ENCODE data around the gene MUC4.

MUC4 gene

GRCh38 chr3:195761567-195762248 is 50.0 kb downstream of the MUC4 start:
- H3K9me3 Mint-ChIP-seq = no peaks in the 10 kb centered on the region
- no peaks in the 10 kb centered on the region for H3K36me3 Mint-ChIP-seq (ENCODE audit: low read depth)
- peaks cover 4% of the 10 kb centered on the region for H3K4me1 Mint-ChIP-seq (ENCODE audit: low read depth)
- H3K27me3 Mint-ChIP-seq (ENCODE audit: low read depth) = peaks cover 41% of the 10 kb centered on the region
- no peak overlapping the region for H3K4me3 Mint-ChIP-seq
- no peak for DNase-seq (ENCODE audit: low spot score)
- no peak overlapping the region for H3K27ac Mint-ChIP-seq

GRCh38 chr3:195761123-195761566 is 50.6 kb downstream of the MUC4 start:
- H3K36me3 Mint-ChIP-seq (ENCODE audit: low read depth) = no peaks in the 10 kb centered on the region
- no peak overlapping the region for H3K4me3 Mint-ChIP-seq
- DNase-seq (ENCODE audit: low spot score) = no peak
- H3K27ac Mint-ChIP-seq = no peak overlapping the region
- H3K4me1 Mint-ChIP-seq (ENCODE audit: low read depth) = peaks cover 7% of the 10 kb centered on the region
- peaks cover 41% of the 10 kb centered on the region for H3K27me3 Mint-ChIP-seq (ENCODE audit: low read depth)
- no peaks in the 10 kb centered on the region for H3K9me3 Mint-ChIP-seq

GRCh38 chr3:195760345-195761122 is 51.2 kb downstream of the MUC4 start:
- no peak for DNase-seq (ENCODE audit: low spot score)
- H3K27ac Mint-ChIP-seq = no peak overlapping the region
- H3K4me1 Mint-ChIP-seq (ENCODE audit: low read depth) = peaks cover 11% of the 10 kb centered on the region
- peaks cover 44% of the 10 kb centered on the region for H3K27me3 Mint-ChIP-seq (ENCODE audit: low read depth)
- H3K9me3 Mint-ChIP-seq = no peaks in the 10 kb centered on the region
- H3K4me3 Mint-ChIP-seq = no peak overlapping the region
- no peaks in the 10 kb centered on the region for H3K36me3 Mint-ChIP-seq (ENCODE audit: low read depth)

GRCh38 chr3:195758721-195759353 is 52.9 kb downstream of the MUC4 start:
- Mint-ChIP-seq H3K9me3 (no peaks in the 10 kb centered on the region), H3K36me3 (ENCODE audit: low read depth) (no peaks in the 10 kb centered on the region), H3K27ac (no peak overlapping the region), H3K4me1 (ENCODE audit: low read depth) (peaks cover 11% of the 10 kb centered on the region), H3K27me3 (ENCODE audit: low read depth) (peaks cover 38% of the 10 kb centered on the region), H3K4me3 (no peak overlapping the region)
- no peak for DNase-seq (ENCODE audit: low spot score)

- DNase-seq (ENCODE audit: low spot score) = no peak
- no peak overlapping the region for H3K27ac Mint-ChIP-seq
- no peaks in the 10 kb centered on the region for H3K36me3 Mint-ChIP-seq (ENCODE audit: low read depth)
- peaks cover 33% of the 10 kb centered on the region for H3K27me3 Mint-ChIP-seq (ENCODE audit: low read depth)
- no peaks in the 10 kb centered on the region for H3K9me3 Mint-ChIP-seq
- H3K4me1 Mint-ChIP-seq (ENCODE audit: low read depth) = peaks cover 16% of the 10 kb centered on the region
- H3K4me3 Mint-ChIP-seq = no peak overlapping the region
These were observed 53.9 kb downstream of the MUC4 start for GRCh38 chr3:195757827-195758226.

GRCh38 chr3:195757438-195757770 is 54.3 kb downstream of the MUC4 start:
- Mint-ChIP-seq H3K4me1 (ENCODE audit: low read depth) (peaks cover 16% of the 10 kb centered on the region), H3K36me3 (ENCODE audit: low read depth) (no peaks in the 10 kb centered on the region), H3K9me3 (no peaks in the 10 kb centered on the region), H3K27me3 (ENCODE audit: low read depth) (peaks cover 33% of the 10 kb centered on the region), H3K27ac (no peak overlapping the region), H3K4me3 (no peak overlapping the region)
- DNase-seq (ENCODE audit: low spot score) = no peak

- DNase-seq (ENCODE audit: low spot score) = peak; percentile 39
- Mint-ChIP-seq H3K27ac (peak overlapping the region; percentile 45), H3K4me3 (peak overlapping the region; percentile 14), H3K9me3 (no peaks in the 10 kb centered on the region), H3K27me3 (ENCODE audit: low read depth) (peaks cover 31% of the 10 kb centered on the region), H3K4me1 (ENCODE audit: low read depth) (peaks cover 16% of the 10 kb centered on the region), H3K36me3 (ENCODE audit: low read depth) (no peaks in the 10 kb centered on the region)
These were observed 55.7 kb downstream of the MUC4 start for GRCh38 chr3:195755791-195756676.

GRCh38 chr3:195755391-195755790 is 56.3 kb downstream of the MUC4 start:
- H3K36me3 Mint-ChIP-seq (ENCODE audit: low read depth) = no peaks in the 10 kb centered on the region
- no peak overlapping the region for H3K4me3 Mint-ChIP-seq
- H3K9me3 Mint-ChIP-seq = no peaks in the 10 kb centered on the region
- peaks cover 25% of the 10 kb centered on the region for H3K27me3 Mint-ChIP-seq (ENCODE audit: low read depth)
- no peak for DNase-seq (ENCODE audit: low spot score)
- no peak overlapping the region for H3K27ac Mint-ChIP-seq
- H3K4me1 Mint-ChIP-seq (ENCODE audit: low read depth) = peaks cover 16% of the 10 kb centered on the region

GRCh38 chr3:195754906-195755305 is 56.8 kb downstream of the MUC4 start:
- Mint-ChIP-seq H3K27ac (no peak overlapping the region), H3K4me3 (no peak overlapping the region), H3K9me3 (no peaks in the 10 kb centered on the region), H3K36me3 (ENCODE audit: low read depth) (no peaks in the 10 kb centered on the region), H3K4me1 (ENCODE audit: low read depth) (peaks cover 16% of the 10 kb centered on the region), H3K27me3 (ENCODE audit: low read depth) (peaks cover 21% of the 10 kb centered on the region)
- DNase-seq (ENCODE audit: low spot score) = no peak

GRCh38 chr3:195754141-195754540 is 57.6 kb downstream of the MUC4 start:
- peaks cover 13% of the 10 kb centered on the region for H3K27me3 Mint-ChIP-seq (ENCODE audit: low read depth)
- peaks cover 16% of the 10 kb centered on the region for H3K4me1 Mint-ChIP-seq (ENCODE audit: low read depth)
- H3K27ac Mint-ChIP-seq = no peak overlapping the region
- no peaks in the 10 kb centered on the region for H3K36me3 Mint-ChIP-seq (ENCODE audit: low read depth)
- DNase-seq (ENCODE audit: low spot score) = no peak
- H3K9me3 Mint-ChIP-seq = no peaks in the 10 kb centered on the region
- no peak overlapping the region for H3K4me3 Mint-ChIP-seq

- H3K36me3 Mint-ChIP-seq (ENCODE audit: low read depth) = no peaks in the 10 kb centered on the region
- no peaks in the 10 kb centered on the region for H3K9me3 Mint-ChIP-seq
- H3K27ac Mint-ChIP-seq = no peak overlapping the region
- no peak overlapping the region for H3K4me3 Mint-ChIP-seq
- DNase-seq (ENCODE audit: low spot score) = no peak
- peaks cover 22% of the 10 kb centered on the region for H3K4me1 Mint-ChIP-seq (ENCODE audit: low read depth)
- peaks cover 10% of the 10 kb centered on the region for H3K27me3 Mint-ChIP-seq (ENCODE audit: low read depth)
These were observed 58.1 kb downstream of the MUC4 start for GRCh38 chr3:195753581-195753980.

- H3K27me3 Mint-ChIP-seq (ENCODE audit: low read depth) = peaks cover 3% of the 10 kb centered on the region
- no peaks in the 10 kb centered on the region for H3K9me3 Mint-ChIP-seq
- H3K27ac Mint-ChIP-seq = no peak overlapping the region
- no peak for DNase-seq (ENCODE audit: low spot score)
- H3K4me1 Mint-ChIP-seq (ENCODE audit: low read depth) = peaks cover 23% of the 10 kb centered on the region
- no peaks in the 10 kb centered on the region for H3K36me3 Mint-ChIP-seq (ENCODE audit: low read depth)
- no peak overlapping the region for H3K4me3 Mint-ChIP-seq
These were observed 59.0 kb downstream of the MUC4 start for GRCh38 chr3:195752546-195753331.

- H3K27me3 Mint-ChIP-seq (ENCODE audit: low read depth) = peaks cover 3% of the 10 kb centered on the region
These were observed 59.7 kb downstream of the MUC4 start for GRCh38 chr3:195752066-195752465.

More at GRCh38 chr3:195752066-195752465, 59.7 kb downstream of the MUC4 start:
- no peak for DNase-seq (ENCODE audit: low spot score)
- H3K4me1 Mint-ChIP-seq (ENCODE audit: low read depth) = peaks cover 23% of the 10 kb centered on the region
- no peak overlapping the region for H3K27ac Mint-ChIP-seq
- no peaks in the 10 kb centered on the region for H3K36me3 Mint-ChIP-seq (ENCODE audit: low read depth)
- no peaks in the 10 kb centered on the region for H3K9me3 Mint-ChIP-seq
- H3K4me3 Mint-ChIP-seq = no peak overlapping the region
